Retinal pigment epithelial cell (primary cell): ENCODE measurements around the gene GBA2.
A peak's percentile ranks its signal among the peaks of the same experiment; 100 is the strongest.

Experiments used
- DNase-seq: peaks from one replicate; pipeline ENCODE4 v3.0.0-alpha.2; 2010; ENCODE audit warnings: low read depth
- H3K4me3 ChIP-seq: 2 replicates; pipeline ENCODE4 v1.5.1; 2011; ENCODE audit warnings: mild to moderate bottlenecking, low read length, control low read depth, moderate library complexity
- CTCF ChIP-seq: conservative IDR thresholded peaks from 2 replicates; pipeline ENCODE4 v1.5.1; 2011; ENCODE audit warnings: low read depth, low read length, control low read depth, inconsistent platforms

GBA2 gene

GRCh38 chr9:35748858-35749514, at the start of gene GBA2, which contains the start of gene RGP1:
TSS of gene GBA2 (minus strand) at chr9:35749228. CDS start at chr9:35748704, 524 bp downstream.
TSS of gene RGP1 (plus strand) at chr9:35749287. CDS start at chr9:35749756, 469 bp downstream.
- peak within 1 kb of the TSS; percentile 97 for H3K4me3 ChIP-seq
- no peak for DNase-seq
- no peak for TF ChIP-seq CTCF

GRCh38 chr9:35797311-35798109, 48.5 kb upstream of the GBA2 start:
- H3K4me3 ChIP-seq, result no peak overlapping the region
- DNase-seq, result no peak
- TF ChIP-seq CTCF, result no peak

- no peak overlapping the region for H3K4me3 ChIP-seq
- no peak for DNase-seq
- no peak for TF ChIP-seq CTCF
Observed at GRCh38 chr9:35795695-35796094, 46.7 kb upstream of the GBA2 start.

- H3K4me3 ChIP-seq, result no peak overlapping the region
- TF ChIP-seq CTCF, result no peak
- DNase-seq, result no peak
Observed at GRCh38 chr9:35793461-35793860, 44.4 kb upstream of the GBA2 start.

- TF ChIP-seq CTCF, result no peak
- no peak overlapping the region for H3K4me3 ChIP-seq
- no peak for DNase-seq
Observed at GRCh38 chr9:35792826-35793225, 43.8 kb upstream of the GBA2 start.

GRCh38 chr9:35792024-35792813, 43.2 kb upstream of the GBA2 start:
- peak overlapping the region; percentile 54 for H3K4me3 ChIP-seq
- DNase-seq, result no peak
- TF ChIP-seq CTCF, result no peak
